MM.1S (cell line): ENCODE measurements around the gene LMX1B.

Experiments used
- DNase-seq: peaks from one replicate; pipeline ENCODE4 v3.0.0-alpha.2; 2015
- H2AFZ ChIP-seq: fragments of 300-600 bp; sonication (generic); 2 replicates; pipeline ENCODE4 v1.6.0; 2016; ENCODE audit warnings: antibody characterized with exemption, low read length
- H3F3A ChIP-seq: fragments of 300-600 bp; sonication (generic); 2 replicates; pipeline ENCODE4 v1.6.1; 2016; ENCODE audit warnings: mild to moderate bottlenecking, antibody characterized with exemption, low read length, moderate library complexity, mixed read lengths; ENCODE audit not compliant: insufficient read depth
- H3K27ac ChIP-seq: fragments of 300-600 bp; sonication (generic); 2 replicates; pipeline ENCODE4 v1.5.1; 2016; ENCODE audit warnings: mild to moderate bottlenecking, low read length
- H3K27me3 ChIP-seq: fragments of 300-600 bp; sonication (generic); replicated peaks from 2 replicates; pipeline ENCODE4 v1.6.0; 2016; ENCODE audit warnings: low read length; ENCODE audit not compliant: insufficient read depth
- H3K36me3 ChIP-seq: fragments of 300-600 bp; sonication (generic); replicated peaks from 2 replicates; pipeline ENCODE4 v1.6.1; 2016; ENCODE audit warnings: mild to moderate bottlenecking, low read length, mixed read lengths; ENCODE audit not compliant: insufficient read depth
- H3K4me1 ChIP-seq: fragments of 300-600 bp; sonication (generic); 2 replicates; pipeline ENCODE4 v1.6.1; 2016; ENCODE audit warnings: low read length, mixed read lengths
- H3K4me2 ChIP-seq: fragments of 300-600 bp; sonication (generic); 2 replicates; pipeline ENCODE4 v1.6.0; 2016; ENCODE audit warnings: low read depth, low read length
- H3K4me3 ChIP-seq: fragments of 300-600 bp; sonication (generic); 2 replicates; pipeline ENCODE4 v1.5.1; 2016; ENCODE audit warnings: low read length, mixed read lengths
- H3K79me2 ChIP-seq: fragments of 300-600 bp; sonication (generic); 2 replicates; pipeline ENCODE4 v1.6.1; 2016; ENCODE audit warnings: mixed run types, low read length, mixed read lengths
- H3K9ac ChIP-seq: fragments of 300-600 bp; sonication (generic); 2 replicates; pipeline ENCODE4 v1.6.1; 2016; ENCODE audit warnings: low read length, mixed read lengths
- H3K9me2 ChIP-seq: fragments of 300-600 bp; sonication (generic); replicated peaks from 2 replicates; pipeline ENCODE4 v1.6.1; 2016; ENCODE audit warnings: mild to moderate bottlenecking, low read length, mixed read lengths; ENCODE audit not compliant: insufficient read depth
- H3K9me3 ChIP-seq: fragments of 300-600 bp; sonication (generic); replicated peaks from 2 replicates; pipeline ENCODE4 v1.6.1; 2016; ENCODE audit warnings: mild to moderate bottlenecking, low read length, mixed read lengths; ENCODE audit not compliant: insufficient read depth
- H4K20me1 ChIP-seq: fragments of 300-600 bp; sonication (generic); 2 replicates; pipeline ENCODE4 v1.6.1; 2016; ENCODE audit warnings: mild to moderate bottlenecking, low read length, moderate library complexity, mixed read lengths; ENCODE audit not compliant: insufficient read depth
- EZH2 ChIP-seq: fragments of 300-600 bp; sonication (generic); optimal IDR thresholded peaks from 2 replicates; pipeline ENCODE3; 2017; ENCODE audit warnings: low read depth, mild to moderate bottlenecking, antibody characterized with exemption, low read length, mixed read lengths
- EZH2phosphoT487 ChIP-seq: fragments of 300-600 bp; sonication (generic); IDR thresholded peaks from 2 replicates; pipeline ENCODE4 v1.6.1; 2018; ENCODE audit warnings: antibody characterized with exemption, low read length
- TF ChIP-seq, protein P1 (sequence below): fragments of 300-600 bp; sonication (generic); IDR thresholded peaks from 2 replicates; pipeline ENCODE4 v1.5.1; 2016; ENCODE audit warnings: antibody characterized with exemption, low read length, mixed read lengths

The LMX1B gene

DNA sequence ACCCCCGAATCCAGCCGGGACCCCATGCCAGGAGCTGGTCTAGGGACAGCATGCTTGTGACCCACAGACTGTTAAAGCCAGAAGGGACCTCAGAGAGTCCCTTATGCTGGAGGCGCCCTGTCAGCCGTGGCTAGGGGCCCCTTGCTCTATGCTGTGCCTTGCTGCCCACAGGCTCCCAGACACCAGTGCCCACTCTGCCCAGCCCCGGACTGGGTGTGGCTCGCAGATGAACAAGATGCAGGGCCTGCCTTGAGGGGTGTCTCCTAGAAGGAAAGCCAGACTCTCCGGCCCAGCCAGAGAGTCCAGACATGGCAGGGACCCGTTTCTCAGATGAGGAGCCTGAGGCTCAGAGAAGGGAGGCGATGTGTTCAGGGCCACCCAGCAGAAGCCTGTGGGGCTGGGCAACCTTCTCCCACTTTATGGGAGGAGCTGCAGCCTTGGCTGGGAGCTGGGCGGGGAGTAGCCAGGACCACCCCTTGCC is 85.7 kb downstream of the LMX1B start:
- no peaks in the 10 kb centered on the region for H3K36me3 ChIP-seq
- no peaks in the 10 kb centered on the region for H3K79me2 ChIP-seq
- no peak overlapping the region for H3K4me2 ChIP-seq
- H3K9me3 ChIP-seq, result no peaks in the 10 kb centered on the region
- no peaks in the 10 kb centered on the region for H3K4me1 ChIP-seq
- TF ChIP-seq, protein P1, sequence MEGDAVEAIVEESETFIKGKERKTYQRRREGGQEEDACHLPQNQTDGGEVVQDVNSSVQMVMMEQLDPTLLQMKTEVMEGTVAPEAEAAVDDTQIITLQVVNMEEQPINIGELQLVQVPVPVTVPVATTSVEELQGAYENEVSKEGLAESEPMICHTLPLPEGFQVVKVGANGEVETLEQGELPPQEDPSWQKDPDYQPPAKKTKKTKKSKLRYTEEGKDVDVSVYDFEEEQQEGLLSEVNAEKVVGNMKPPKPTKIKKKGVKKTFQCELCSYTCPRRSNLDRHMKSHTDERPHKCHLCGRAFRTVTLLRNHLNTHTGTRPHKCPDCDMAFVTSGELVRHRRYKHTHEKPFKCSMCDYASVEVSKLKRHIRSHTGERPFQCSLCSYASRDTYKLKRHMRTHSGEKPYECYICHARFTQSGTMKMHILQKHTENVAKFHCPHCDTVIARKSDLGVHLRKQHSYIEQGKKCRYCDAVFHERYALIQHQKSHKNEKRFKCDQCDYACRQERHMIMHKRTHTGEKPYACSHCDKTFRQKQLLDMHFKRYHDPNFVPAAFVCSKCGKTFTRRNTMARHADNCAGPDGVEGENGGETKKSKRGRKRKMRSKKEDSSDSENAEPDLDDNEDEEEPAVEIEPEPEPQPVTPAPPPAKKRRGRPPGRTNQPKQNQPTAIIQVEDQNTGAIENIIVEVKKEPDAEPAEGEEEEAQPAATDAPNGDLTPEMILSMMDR, result no peak
- TF ChIP-seq EZH2phosphoT487 (no peak), EZH2 (no peak)
- H3K9me2 ChIP-seq, result no peaks in the 10 kb centered on the region
- no peaks in the 10 kb centered on the region for H4K20me1 ChIP-seq
- no peak overlapping the region for H3K4me3 ChIP-seq
- H3K9ac ChIP-seq, result no peak overlapping the region
- peaks cover 98% of the 10 kb centered on the region for H3K27me3 ChIP-seq
- no peak overlapping the region for H2AFZ ChIP-seq
- no peak overlapping the region for H3K27ac ChIP-seq
- DNase-seq, result no peak
- H3F3A ChIP-seq, result no peaks in the 10 kb centered on the region

DNA sequence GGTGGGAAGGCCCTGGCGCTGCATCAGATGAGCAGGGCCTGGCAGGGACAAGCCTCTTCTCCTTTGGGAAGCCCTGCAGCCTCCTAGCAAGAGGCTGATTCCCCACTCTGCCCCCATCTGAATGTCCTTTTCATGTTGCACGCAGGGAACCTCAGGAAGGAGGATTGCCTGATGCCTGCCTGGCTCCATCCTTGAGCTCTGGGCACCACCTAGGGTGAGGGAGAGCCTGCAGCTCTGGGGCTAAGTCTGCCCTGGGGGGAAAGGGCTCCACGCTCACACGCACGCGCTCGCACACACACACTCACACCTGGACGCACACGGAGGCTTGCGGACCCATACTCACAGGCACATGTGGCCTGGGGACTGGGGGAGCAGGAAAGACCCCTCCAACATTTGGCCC is 86.6 kb downstream of the LMX1B start:
- no peaks in the 10 kb centered on the region for H3K9me2 ChIP-seq
- no peak overlapping the region for H3K4me3 ChIP-seq
- H3K9me3 ChIP-seq, result no peaks in the 10 kb centered on the region
- no peak overlapping the region for H3K27ac ChIP-seq
- H3K79me2 ChIP-seq, result no peaks in the 10 kb centered on the region
- no peaks in the 10 kb centered on the region for H3F3A ChIP-seq
- no peak overlapping the region for H3K9ac ChIP-seq
- H4K20me1 ChIP-seq, result no peaks in the 10 kb centered on the region
- peaks cover 97% of the 10 kb centered on the region for H3K27me3 ChIP-seq
- no peak overlapping the region for H2AFZ ChIP-seq
- TF ChIP-seq EZH2phosphoT487, result no peak
- TF ChIP-seq, protein P1, result no peak
- TF ChIP-seq EZH2, result no peak
- DNase-seq, result no peak
- no peak overlapping the region for H3K4me2 ChIP-seq
- no peaks in the 10 kb centered on the region for H3K36me3 ChIP-seq
- no peaks in the 10 kb centered on the region for H3K4me1 ChIP-seq

GRCh38 chr9:126700903-126701812 is 87.4 kb downstream of the LMX1B start:
- H3K4me1 ChIP-seq, result peaks cover 5% of the 10 kb centered on the region
- no peak overlapping the region for H3K9ac ChIP-seq
- no peaks in the 10 kb centered on the region for H3F3A ChIP-seq
- H3K9me2 ChIP-seq, result no peaks in the 10 kb centered on the region
- H3K4me2 ChIP-seq, result no peak overlapping the region
- TF ChIP-seq EZH2, result no peak
- TF ChIP-seq, protein P1, result no peak
- no peak for TF ChIP-seq EZH2phosphoT487
- H3K27ac ChIP-seq, result no peak overlapping the region
- H3K9me3 ChIP-seq, result no peaks in the 10 kb centered on the region
- no peak overlapping the region for H3K4me3 ChIP-seq
- H2AFZ ChIP-seq, result no peak overlapping the region
- peaks cover 90% of the 10 kb centered on the region for H3K27me3 ChIP-seq
- H3K79me2 ChIP-seq, result no peaks in the 10 kb centered on the region
- no peaks in the 10 kb centered on the region for H4K20me1 ChIP-seq
- no peaks in the 10 kb centered on the region for H3K36me3 ChIP-seq
- no peak for DNase-seq
